NCI-H226 (cell line): Measurements from ENCODE around the gene MAN2A1.

Experiments
- DNase-seq: peaks from one replicate; pipeline ENCODE4 v3.0.0-alpha.2; 2015

The MAN2A1 gene

DNA sequence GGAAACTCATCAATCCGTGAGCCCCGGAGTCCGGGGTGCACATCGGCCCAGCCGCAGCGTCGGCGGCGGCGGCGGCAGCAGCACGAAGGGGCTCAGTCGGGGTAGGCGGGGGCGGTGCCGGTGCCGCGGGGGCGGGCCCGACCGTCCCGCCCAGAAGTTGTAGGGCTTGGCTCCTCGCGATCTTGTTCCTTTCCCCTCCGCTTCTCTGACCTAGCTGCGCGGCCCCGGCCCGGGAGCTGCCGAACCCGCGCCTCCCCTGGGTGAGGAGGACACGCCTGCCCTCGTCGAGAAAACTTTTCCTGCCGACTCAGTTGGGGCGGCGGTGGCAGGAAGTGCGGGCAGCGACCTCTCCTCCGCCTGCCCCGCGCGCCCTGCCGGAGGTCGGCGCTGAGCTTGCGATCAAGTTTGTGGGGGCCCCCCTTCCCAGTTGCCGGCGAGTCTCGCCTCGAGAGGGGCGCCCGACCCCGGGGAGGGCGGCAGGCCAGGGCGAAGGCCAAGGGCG is at the start of gene MAN2A1:
Gene MAN2A1 (plus strand): TSS at position 188 of the 502 bp plus-strand sequence. CDS start 491 bp downstream, outside the sequence.
- DNase-seq = peak; percentile 83

DNA sequence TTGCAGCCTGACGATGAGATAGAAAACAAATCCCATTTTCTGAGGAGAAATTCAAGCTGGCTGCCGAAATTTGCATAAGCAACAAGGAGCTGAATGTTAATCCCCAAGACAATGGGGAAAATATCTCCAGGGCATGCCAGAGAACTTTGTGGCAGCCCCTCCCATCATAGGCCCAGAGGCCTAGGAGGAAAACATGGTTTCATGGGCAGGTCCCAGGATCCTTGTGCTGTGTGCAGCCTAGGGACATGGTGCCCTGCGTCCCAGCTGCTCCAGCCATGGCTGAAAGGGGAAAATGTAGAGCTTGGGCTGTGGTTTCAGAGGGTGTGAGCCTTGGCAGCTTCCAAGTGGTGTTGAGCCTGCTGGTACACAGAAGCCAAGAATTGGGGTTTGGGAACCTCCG is 48.8 kb upstream of the MAN2A1 start:
- no peak for DNase-seq

DNA sequence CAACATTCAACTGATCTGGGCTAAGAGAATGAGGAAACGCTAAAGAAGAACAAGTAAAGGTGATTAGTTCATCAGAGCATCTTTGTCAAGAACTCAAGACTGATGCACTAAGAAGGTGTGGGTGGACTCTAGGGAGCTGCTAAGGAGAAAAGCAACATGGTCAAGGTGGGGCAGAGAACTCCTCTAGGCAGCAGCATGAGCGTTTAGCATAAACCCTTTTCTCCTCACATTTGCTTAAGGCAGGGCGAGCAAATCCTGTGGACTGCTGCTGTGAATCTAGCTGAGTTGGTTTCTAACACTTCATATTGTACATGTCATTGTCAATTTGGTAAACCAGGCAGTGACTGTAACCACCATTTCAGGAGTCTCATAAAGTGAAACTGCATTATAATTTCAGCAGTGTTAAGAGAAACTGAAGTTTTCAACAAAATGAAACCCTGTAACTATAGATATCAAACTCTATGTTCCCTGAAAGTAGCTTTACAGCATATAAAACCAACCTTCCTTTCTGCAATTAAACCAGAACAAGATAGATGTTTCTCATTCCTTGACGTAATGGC is 45.9 kb upstream of the MAN2A1 start:
- DNase-seq = no peak

DNA sequence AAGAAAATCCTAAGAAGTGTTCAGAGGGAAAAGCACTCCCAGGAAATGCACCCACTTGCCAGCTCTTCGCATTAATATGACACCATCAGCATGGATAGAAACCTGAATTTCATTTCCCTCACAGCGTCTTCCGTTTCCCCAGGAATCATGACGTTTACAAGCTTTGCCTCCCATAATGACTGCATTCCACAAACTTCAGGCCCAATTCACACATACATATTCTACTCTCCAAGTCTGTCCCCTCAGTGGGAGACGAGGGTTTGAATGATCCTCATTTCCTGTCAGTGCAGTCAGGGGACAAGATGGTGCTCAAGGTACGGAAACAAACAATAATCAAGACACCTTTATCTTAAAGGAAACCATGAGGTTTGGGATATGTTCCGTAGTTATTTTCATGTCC is 44.9 kb upstream of the MAN2A1 start:
- DNase-seq = no peak

DNA sequence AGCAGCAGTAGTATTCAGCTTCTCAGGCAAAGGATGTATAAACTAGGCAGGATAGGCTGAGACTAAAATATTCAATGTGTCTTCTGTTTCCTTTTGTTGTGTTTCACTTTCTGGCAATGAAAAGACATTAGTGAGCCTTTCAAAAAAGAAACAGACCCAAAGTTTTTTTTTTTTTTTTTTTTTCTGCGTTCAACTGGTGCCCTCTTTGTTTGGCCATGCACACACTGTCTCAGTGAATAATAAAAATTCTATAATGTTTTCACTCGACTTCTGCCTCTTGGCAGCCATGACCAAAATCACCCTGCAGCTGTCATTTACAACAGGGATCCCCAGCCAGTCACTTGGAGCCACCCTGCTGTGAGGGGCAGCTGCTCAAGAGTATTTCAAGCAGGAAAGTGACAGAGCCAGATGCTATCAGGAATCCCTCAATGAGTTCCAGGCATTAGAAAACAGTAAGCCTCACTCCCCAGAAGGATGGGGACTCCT is 44.0 kb upstream of the MAN2A1 start:
- no peak for DNase-seq

DNA sequence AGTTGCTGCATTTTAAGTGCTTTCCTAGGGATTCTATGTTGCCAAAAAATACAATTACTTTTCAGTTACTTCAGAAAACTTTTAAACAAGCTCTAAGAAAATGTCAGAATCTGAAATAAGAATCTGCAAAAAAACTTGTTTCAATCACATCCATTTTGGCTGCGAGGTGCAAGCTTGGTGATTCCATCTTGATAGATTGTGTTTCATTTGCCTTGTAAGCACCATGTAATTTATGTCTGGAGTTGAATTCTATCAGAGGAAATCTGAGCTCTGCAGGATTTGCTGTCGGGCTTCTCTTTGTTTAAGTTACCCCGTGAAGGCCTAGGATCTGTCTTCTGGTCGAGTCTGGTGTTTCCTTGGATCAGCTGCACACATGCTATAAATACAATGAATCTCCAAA is 40.4 kb upstream of the MAN2A1 start:
- no peak for DNase-seq

DNA sequence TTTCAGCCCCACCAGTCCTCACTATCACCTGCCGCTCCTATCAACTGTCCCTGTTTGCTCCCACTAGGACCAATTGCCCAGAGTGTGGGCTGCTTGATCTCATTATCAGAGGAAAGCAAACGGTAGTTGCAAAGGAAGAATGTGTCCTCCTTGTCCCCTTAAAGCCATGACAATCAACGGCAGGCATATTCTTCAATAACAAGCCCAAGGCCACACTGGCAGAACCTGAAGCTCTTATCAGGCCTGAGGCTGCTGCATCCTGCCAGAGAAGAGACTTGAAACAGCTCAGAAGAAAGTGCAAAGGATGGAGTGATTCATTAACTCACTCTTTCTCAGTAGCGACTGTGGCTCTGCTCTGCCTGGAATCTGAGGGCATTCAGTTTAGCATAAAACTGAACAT is 39.2 kb upstream of the MAN2A1 start:
- no peak for DNase-seq

DNA sequence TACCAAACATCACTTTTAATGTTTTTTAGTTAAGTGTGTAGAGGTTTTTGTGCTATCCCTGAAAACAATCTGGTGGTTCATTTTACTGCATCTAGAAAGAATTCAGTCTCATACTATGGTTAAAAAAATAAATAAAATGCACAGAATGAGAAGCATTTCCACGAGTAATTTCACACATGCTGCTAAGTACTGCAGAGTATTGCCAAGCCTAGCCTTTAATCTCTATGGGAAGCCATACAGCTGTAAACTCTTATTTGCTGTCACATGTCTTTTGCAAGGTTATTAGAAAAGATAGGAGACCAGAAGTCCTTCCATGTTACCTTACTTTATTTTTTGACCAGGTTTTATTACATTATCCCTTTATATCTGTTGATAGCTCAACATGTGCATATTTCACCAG is 37.6 kb upstream of the MAN2A1 start:
- no peak for DNase-seq

DNA sequence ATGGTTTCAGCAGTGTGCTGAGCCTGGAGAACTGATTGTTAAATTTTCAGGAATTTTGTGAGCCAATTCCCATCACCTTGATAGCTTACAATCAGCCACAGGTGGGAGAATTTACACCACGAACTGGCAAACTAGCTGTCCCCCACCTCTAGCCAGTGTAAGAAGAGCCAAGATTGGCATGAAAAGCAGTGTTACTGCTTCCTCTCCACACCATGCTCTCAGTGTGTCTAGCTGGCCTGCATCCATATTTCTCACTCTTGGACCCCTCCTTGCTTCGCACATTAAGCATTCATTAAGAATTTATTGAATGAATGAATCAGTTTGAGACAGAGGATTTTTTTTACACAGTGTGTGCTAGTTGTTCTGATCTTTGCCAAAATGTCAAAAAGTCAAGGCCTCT is 36.7 kb upstream of the MAN2A1 start:
- DNase-seq = no peak

DNA sequence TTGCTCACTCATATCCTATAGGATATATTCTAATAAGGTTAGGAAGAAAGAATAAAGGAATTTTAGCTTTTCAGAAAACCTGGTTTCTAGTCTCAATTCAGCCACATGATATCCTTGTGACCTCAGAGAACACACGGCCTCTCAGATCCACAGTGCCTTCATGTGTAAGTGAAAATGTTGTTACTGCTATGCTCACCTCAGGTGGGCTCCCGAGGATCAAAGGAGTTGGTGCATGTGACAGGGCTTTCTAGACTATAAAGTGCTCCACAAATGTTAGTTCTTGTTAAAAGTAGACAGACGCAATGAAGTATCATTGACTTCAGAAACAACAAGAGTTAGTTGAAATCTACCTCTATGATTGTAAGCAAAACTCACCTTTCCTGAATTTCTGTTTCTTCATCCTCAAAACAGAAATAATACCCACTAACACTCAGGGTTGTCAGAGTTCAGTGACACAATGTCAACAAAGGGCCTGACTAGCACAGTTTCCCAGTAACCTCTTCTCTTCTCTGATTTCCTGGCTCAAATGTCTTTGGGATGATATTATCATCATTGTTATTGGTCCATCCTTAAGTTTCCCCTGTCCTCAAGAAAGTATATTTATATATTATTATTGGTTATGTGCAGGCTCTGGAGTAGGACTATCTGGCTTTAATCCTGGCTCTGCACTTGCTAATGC is 36.0 kb upstream of the MAN2A1 start:
- DNase-seq = no peak

DNA sequence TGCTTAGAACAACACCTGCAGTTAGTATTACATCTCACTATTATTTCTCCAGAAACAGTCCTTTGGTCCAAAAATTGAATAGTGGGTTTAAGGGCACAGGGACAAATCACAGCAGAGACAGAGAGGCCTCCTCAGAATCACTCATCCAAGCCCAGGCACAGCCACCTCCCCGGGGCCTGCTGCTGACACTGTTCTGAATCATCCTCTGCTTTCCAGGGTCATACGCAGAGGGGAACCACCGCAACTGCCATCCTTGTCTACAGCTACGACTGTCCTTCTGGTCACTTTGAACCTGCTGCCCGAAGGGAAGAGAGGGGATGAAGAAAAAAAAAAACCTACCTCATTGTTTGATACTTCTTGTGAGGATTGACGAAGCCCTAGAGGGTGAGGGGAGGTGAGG is 35.3 kb upstream of the MAN2A1 start:
- no peak for DNase-seq

DNA sequence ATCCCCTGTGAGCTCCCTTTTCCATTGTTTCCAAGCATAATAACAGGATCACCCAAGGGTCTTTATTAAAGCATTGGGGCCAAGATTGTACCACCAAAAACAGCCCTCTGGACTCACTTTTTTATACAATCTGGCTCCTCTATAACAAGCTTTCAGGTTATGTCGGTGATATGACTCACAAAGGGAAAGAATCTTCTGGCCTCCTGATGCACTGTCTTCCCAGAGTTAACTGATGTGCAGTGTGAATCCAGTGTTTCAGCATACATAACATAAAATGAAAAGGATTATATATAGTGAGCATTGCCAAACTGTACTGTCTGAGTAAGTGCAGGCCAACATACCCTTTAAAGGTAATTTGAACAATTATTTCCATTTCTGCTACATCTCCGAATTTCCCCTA is 33.9 kb upstream of the MAN2A1 start:
- DNase-seq = peak; percentile 7

DNA sequence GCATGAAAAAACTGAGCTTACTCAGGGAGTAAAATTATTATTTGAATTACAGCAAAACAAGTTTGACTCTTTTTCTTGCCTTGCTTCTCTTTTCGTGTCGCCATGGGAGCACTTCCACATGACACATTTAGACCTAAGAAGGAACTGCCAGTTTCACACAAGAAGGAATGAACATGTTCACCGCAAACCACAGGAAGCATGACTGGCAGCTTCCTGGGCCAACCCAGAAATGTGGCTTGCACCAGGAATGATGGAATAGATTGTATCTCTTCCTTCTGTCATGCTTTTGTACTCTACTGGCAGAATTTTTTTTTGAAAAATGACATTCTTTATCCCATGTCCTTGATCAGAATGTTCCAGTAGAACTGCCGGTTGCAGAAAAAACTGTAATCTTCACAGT is 32.9 kb upstream of the MAN2A1 start:
- peak; percentile 73 for DNase-seq

DNA sequence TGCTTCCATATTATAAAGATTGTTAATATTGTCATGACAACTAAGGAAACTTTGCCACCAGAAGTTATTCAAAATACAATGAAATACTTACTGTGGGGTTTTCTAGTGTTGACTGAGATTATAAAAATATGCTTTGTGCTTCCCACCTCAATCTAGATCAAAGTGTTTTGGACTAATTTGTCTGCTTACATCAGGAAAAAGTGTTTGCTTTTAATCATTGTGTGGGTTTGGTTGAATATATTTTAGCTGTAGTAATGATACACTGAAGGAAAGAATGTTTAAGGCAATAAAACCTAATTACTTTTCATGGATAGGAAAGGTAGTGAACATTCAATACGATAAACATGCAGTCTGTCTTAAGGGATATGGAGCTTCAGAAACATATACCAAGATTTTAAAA is 29.8 kb upstream of the MAN2A1 start:
- no peak for DNase-seq

DNA sequence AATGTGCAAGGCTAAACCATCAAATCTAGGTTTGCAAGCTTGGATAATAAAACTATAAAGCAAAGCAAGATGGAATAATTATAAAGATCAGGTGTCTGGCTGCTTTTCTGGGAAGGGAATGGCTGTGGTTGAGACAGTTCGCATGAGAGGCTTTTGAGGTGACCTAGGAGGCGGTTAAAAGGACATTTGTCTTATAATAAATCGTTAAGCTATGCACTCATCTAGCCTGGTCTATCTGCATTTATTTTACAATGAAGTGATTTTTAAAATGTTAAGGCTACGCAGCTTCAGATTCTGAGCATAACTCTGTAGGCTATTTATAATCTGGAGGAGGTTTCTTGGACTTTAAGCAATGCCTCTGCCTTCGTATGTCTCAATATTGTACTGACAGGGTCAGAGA is 29.4 kb upstream of the MAN2A1 start:
- no peak for DNase-seq

DNA sequence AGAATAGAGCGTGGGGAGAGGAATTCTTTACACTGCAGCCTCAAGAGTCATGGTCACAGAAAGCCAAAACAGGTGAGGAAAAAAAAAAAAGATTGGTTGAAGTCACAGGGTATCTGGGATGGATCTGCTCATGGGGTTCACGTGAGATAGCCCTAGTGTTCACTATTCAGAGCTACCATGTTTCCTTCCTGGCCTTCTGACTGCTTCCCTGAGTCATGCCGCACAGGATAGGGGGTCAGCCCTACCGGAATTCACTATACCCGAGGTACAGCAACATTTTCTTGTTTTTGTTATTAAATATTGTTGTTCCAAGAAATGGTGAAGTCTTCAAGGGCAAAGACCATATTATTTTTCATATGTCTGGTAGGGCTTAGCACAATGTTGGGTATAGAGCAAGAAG is 21.5 kb upstream of the MAN2A1 start:
- no peak for DNase-seq

DNA sequence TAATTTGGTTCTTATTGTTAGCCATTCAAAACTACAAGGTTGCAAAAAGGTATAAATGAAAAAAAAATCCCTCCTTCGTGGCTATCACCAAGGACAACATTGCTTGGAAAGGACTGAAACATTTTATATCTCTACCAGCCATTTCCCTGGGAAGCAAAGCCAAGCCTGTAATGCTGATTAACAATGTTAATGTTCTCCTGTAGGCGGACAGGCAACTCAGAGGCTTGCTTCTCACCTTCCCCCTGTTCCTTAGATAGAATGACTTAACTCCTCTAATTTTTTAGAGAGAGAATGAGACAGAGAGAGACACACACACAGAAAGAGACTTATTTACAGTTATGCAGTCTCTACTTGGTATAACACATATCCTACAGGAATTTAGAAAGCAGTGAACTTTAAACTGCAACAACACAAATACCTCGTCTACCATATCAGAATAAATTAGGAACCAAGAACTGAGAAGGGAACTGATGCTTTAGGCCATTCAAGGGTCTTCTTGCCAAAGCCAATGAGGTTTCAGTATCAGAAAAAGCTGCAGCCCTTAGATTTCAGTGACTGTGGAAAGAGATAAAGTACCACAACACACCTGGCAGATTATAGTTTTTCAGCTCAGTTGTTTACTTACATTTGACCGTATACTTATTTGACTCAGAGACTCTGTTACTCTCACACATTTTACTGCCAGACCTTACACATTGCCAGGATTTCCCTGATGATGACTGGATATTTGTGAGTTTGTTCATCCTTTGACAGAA is 20.9 kb upstream of the MAN2A1 start:
- DNase-seq = no peak

DNA sequence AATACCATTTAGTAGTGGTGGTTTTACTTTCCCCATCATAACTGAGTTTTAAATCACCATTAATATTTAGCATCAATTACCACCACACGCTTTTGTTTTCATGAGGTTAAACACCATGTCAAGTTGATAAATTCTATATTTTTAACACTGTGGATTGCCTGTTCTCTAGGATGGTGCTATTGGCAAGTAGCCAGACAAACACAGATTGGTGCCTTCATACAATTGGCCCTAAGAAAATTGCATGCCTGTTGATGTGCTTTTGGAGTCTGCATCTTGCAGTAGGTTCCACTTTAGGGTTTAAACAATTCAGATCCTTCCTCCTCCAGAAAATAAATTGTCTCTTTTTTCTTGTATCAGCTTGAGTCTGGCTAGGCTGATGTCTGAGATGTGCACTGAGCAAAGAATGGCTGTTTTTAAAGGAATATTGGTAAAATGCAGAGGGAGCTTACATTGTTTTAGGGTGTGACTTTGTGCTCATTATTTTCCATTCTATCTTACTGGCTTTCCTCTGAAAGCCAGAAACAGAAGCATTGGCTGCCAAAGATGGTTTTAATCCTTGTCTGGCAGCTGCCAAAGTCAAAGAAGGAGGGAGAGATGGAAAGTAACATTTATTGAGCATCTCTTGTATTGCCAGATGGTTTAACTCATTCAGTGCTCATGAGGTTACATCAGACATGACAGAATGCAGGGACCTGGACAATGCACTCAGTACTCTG is 19.6 kb upstream of the MAN2A1 start:
- no peak for DNase-seq

DNA sequence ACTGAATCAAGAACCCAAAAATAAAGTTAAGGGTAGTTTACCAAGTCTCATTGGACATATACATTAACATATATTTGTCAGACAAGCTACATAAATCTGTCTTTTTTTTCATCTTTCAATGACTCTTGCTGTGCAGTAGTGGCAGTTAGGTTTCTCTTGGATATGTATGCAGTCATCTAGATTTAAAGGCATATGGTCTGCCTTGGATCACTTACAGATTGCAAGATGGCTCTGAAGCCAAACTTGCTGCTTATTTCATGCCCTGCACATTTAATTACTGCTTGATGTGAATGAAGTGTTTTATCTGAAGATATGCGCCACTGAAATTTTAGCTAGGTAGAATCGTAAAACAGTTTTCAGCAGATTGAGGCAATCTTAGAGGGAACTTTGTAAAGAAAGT is 18.6 kb upstream of the MAN2A1 start:
- DNase-seq = no peak

DNA sequence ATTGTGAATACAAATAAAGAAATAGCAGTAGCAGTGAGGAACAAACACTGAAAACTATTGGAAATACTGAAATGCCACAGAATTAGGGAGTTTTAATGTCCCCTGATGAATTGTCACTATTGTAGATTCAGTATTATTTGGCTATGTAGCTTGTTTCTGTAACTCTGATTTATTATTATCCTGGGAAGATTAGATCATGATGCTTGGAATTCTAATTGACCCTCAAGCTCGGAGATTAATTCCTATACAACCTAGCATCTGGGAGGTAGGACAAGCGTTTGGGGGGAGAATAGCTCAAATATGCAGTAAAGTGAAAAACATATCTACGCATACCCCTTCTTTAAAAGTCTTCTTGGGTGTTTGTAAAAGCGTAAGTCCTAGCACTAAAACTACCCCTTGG is 15.1 kb upstream of the MAN2A1 start:
- no peak for DNase-seq

DNA sequence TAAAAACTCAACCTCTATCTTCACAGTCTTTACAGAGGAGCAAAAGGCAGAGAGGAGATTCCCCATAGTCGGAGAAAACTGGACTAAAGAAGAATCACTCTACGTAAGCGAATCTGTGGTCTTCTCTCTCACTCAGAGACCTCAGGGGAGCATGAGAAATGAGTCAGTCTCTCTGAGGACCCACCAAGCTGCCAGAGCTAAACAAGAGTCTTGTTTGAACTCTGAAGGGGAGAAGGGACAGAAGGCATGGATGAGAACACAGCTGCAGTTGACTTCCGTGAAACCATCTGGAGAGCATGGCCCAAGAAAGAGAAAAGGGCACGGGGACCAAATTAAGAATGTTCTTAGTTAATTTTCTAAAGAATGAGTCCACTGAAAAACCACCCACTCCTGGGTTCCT is 12.8 kb upstream of the MAN2A1 start:
- no peak for DNase-seq

DNA sequence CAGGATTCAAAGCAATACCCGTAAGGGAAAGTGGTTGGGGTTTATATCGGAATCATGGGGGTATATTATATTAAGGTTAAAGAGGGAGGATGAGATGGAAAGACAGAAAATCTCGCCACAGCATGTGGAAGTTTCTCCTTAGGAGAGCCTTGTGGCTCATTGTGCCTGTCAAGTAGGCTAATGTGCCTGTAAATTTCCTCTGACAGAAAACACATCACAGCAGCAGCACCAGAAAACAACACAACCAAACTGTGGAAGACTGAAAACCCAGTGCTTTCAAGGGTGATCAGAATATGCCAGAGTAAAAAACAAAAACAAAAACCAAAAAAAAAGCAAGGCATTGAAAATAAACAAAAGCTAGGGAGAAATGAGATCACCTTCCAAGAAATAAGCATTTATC is 11.3 kb upstream of the MAN2A1 start:
- no peak for DNase-seq

DNA sequence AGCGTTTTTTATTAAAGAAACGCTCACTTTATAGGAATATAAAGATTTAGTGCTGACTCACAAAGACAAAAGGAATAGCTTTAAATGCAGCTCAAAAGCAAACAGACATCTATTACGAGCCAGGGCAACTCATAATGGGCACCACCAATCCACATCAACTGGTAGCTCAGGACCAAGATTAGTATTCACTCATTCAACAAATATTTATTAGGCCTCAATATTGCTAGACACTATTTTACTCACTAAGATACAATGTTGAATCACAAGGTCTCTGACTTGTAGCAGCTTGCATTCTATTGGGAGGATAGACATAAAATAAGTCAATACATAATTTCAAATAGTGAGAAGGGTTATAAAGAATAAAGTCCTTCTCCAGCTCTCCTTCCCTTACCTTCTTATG is 8.0 kb upstream of the MAN2A1 start:
- no peak for DNase-seq

DNA sequence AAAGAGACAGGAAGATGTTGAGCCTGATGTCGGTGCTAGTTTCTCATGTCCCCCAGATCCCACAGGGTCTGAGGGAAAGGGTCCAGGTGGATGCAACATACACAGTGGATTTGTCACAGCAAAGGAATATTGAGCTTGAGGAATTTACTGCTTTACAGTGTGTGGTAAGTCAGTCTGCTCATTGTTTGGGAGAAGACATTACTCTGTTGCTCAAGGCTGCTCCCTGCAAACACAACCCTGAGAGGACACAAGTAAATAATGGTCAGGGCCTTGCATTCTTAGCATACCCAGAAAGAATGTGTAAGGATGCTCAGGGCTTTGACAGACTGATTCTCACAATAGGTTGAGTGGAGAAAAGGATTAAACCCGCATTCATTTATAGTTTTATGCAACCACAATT is 7.3 kb upstream of the MAN2A1 start:
- no peak for DNase-seq
